Measurements from ENCODE around the gene MSMO1. TPM values are rescaled to one million over a fixed set of nuclear protein-coding genes. Genes with fewer than 3 reads are reported as not detected.
A peak's percentile ranks its signal among the peaks of the same experiment; 100 is the strongest.

The MSMO1 gene
- total RNA-seq, 3 donors from 2014 or later: 41.1 to 123 (median 117) TPM

DNA sequence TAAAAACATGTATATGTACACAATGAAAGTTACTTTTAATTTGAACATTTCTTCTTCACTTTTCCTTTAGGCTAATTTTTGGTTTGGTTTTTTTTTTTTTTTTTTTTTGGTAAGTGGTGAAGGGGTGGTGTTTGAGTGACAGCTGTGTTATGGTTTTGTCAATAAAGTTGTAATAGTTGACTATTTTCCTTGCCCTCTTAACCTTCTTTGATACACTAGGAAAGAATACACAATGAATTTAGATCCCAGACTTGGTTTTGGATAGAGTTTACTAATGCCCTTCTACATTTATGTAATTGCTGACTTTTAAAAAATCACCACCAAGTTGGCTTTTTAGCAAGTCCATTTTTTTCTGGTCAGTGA, 38.1 kb upstream of the MSMO1 start:
- ATAC-seq: no peak
- no peak for DNase-seq
- Histone ChIP-seq H3K4me1 (ENCODE audit: low read depth) (no peaks in the 10 kb centered on the region), H3K4me3 (no peak overlapping the region), H3K9me3 (no peaks in the 10 kb centered on the region), H3K36me3 (ENCODE audit: low read depth) (no peaks in the 10 kb centered on the region)
- TF ChIP-seq, protein P1, sequence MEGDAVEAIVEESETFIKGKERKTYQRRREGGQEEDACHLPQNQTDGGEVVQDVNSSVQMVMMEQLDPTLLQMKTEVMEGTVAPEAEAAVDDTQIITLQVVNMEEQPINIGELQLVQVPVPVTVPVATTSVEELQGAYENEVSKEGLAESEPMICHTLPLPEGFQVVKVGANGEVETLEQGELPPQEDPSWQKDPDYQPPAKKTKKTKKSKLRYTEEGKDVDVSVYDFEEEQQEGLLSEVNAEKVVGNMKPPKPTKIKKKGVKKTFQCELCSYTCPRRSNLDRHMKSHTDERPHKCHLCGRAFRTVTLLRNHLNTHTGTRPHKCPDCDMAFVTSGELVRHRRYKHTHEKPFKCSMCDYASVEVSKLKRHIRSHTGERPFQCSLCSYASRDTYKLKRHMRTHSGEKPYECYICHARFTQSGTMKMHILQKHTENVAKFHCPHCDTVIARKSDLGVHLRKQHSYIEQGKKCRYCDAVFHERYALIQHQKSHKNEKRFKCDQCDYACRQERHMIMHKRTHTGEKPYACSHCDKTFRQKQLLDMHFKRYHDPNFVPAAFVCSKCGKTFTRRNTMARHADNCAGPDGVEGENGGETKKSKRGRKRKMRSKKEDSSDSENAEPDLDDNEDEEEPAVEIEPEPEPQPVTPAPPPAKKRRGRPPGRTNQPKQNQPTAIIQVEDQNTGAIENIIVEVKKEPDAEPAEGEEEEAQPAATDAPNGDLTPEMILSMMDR (IDR thresholded peaks at IDR 0.05): no peak
- intact Hi-C loops (cut with DNase I, micrococcal nuclease): no loop called here

- DNase-seq (no peak), ATAC-seq (no peak)
- Histone ChIP-seq H3K4me1 (ENCODE audit: low read depth) (no peaks in the 10 kb centered on the region), H3K9me3 (no peaks in the 10 kb centered on the region), H3K36me3 (ENCODE audit: low read depth) (no peaks in the 10 kb centered on the region), H3K4me3 (no peak overlapping the region)
- TF ChIP-seq, protein P1 (IDR thresholded peaks at IDR 0.05): no peak
- intact Hi-C loops (cut with DNase I, micrococcal nuclease): no loop called here
These were observed 34.4 kb upstream of the MSMO1 start for GRCh38 chr4:165293061-165293460.

GRCh38 chr4:165293927-165294649, 33.4 kb upstream of the MSMO1 start:
- H3K4me3 ChIP-seq: no peak overlapping the region
- no peak for ATAC-seq
- no peaks in the 10 kb centered on the region for H3K4me1 ChIP-seq (ENCODE audit: low read depth)
- DNase-seq: no peak
- TF ChIP-seq, protein P1 (IDR thresholded peaks at IDR 0.05): no peak
- no peaks in the 10 kb centered on the region for H3K36me3 ChIP-seq (ENCODE audit: low read depth)
- no peaks in the 10 kb centered on the region for H3K9me3 ChIP-seq
- intact Hi-C loops (cut with DNase I, micrococcal nuclease): no loop called here

DNA sequence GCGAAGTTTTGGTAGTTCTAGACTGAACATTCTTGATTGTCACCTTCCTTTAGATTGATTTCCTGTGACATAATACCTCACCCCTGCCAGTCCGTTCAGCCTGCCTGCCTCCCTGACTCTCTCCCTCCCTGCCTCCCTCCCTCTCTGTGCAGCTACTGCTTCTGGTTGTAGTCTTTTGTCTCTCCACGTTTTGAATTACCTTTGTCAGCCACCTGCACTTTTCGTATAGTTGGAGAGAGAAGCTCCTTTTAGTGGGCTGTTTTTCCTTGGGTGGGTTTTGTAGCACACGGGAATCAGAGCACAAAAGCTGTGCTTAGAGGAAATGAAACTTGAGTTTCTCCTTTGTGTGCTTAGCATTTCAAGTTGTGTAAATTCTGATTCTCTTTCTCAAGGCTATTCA, 32.6 kb upstream of the MSMO1 start:
- TF ChIP-seq, protein P1 (IDR thresholded peaks at IDR 0.05): no peak
- Histone ChIP-seq H3K9me3 (no peaks in the 10 kb centered on the region), H3K4me3 (no peak overlapping the region), H3K36me3 (ENCODE audit: low read depth) (no peaks in the 10 kb centered on the region), H3K4me1 (ENCODE audit: low read depth) (no peaks in the 10 kb centered on the region)
- ATAC-seq (peak; percentile 28), DNase-seq (no peak)
- intact Hi-C loops (cut with DNase I, micrococcal nuclease): no loop called here

- Histone ChIP-seq H3K4me1 (ENCODE audit: low read depth) (no peaks in the 10 kb centered on the region), H3K9me3 (no peaks in the 10 kb centered on the region), H3K36me3 (ENCODE audit: low read depth) (no peaks in the 10 kb centered on the region), H3K4me3 (no peak overlapping the region)
- intact Hi-C loops (cut with DNase I, micrococcal nuclease): no loop called here
- TF ChIP-seq, protein P1 (IDR thresholded peaks at IDR 0.05): no peak
- no peak for DNase-seq
- ATAC-seq: no peak
These were observed 29.8 kb upstream of the MSMO1 start for GRCh38 chr4:165297626-165298025.

All from mucosa of descending colon (tissue), 3 donors.